Myocyte (in vitro differentiated cells): ENCODE results near the gene ARHGAP29. TPM values are rescaled to one million over a fixed set of nuclear protein-coding genes. Genes with fewer than 3 reads are reported as not detected.

Experiments used
- DNase-seq: peaks from one replicate; pipeline ENCODE4 v3.0.0-alpha.2; 2012; ENCODE audit warnings: low read depth
- total RNA-seq: library from RNA; depleted of rRNA; stranded (reverse); fragments of >200 nt; gene quantifications from 2 replicates; pipeline ENCODE4 v1.2.3, GENCODE V29; 2014

The ARHGAP29 gene
- total RNA-seq, 1 donor from 2014 or later, result 5.7 TPM

GRCh38 chr1:94260635-94261387 is 23.4 kb upstream of the ARHGAP29 start:
- peak; percentile 37 for DNase-seq

DNA sequence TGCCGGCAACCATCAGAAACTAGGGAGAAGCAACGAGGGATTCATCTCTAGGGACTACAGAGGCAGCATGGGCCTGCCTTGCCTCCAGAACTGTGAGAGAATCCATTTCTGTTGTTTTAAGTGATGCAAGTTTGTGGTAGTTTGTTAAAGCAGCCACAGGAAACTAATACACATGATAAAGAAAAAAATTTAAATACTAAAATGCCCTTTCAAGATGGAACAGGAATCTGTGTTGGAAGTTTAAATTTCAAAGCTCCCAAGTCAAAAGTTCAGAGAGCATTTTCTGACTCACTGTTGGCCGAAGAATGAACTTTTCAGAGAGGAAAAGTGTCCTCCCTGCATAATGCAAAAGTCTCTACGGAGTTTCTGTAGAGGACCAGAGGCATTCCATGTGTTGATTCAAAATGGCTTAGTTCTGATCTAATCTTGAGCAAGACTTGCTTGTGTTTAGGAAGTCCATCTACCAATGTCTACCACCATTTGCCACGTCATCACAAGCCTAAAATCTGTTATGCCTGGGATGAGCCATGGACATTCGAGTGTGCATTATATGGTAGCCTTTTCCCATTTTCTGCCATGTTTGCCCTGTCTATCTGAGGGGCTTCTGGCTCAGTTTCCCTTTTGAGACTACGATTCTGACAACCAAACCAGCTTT is 22.4 kb upstream of the ARHGAP29 start:
- DNase-seq, result no peak

DNA sequence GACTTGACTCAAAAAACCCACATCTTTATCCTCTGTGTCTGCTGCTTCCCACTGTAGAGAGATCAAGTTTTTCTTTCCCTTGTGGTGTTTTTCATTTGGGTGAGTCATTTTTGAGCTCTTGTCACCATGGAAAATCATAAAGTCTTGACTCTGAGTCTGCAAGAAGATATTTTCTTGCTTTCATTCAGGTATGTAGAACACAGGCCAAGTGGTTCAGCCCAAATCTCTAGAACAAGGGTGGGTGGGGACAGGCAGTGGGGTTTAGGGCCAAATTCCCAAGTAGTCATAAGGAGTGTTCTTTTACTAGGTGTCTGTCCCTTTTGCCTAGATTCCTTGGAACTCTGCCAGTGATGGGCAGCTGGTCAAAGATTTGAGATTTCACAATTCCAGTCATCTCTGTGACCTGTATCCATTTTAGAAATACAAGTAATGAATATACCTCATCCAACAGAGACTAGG is 21.5 kb upstream of the ARHGAP29 start:
- peak; percentile 78 for DNase-seq

GRCh38 chr1:94257444-94257843 is 20.1 kb upstream of the ARHGAP29 start:
- no peak for DNase-seq

- no peak for DNase-seq
Measured at GRCh38 chr1:94255476-94255875, 18.1 kb upstream of the ARHGAP29 start.

GRCh38 chr1:94254073-94254810 is 16.9 kb upstream of the ARHGAP29 start:
- DNase-seq, result no peak

DNA sequence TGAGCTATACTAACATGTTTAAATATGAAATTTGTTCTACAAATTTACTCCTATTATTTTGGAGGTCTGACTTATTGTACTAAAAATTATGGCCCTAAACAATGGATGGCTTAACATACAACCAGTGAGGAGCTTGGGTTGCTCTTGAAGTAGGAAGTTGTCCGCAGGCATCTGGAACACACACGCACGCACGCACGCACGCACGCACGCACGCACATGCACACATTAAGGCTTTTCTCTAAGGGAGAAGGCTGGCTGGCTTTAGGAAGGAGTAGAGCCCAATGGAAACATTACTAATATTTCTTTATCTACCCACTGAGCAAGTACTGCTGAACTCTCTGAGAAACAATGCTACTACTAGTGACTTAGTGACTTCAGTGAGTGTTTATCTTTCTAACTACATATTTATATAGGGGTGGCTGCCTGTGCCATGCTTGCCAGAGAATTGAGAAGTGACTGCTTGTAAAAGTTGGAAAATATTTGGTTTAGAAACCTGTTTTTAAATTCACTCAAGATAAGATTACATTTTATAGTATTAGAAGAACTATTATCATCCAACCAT is 16.2 kb upstream of the ARHGAP29 start:
- DNase-seq, result no peak

DNA sequence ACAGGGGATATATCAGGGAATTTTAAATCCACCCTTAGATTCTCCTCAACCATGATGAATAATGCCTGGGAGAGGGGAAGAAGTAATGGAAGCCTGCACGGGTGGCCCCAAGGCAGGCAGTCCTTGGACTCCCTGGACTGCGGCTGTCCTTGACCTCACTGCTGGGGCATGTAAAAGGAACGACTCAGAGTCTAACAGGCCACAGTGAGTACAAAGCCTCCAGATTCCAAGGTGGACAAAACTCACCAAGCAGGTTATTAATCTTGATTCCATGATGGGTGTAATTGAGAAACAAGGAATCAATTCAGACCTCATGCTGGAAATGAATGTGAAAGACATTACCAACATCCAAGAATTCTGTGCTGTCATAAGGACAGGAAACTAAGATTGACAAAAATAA is 13.0 kb upstream of the ARHGAP29 start:
- DNase-seq, result no peak

GRCh38 chr1:94248956-94249688 is 11.7 kb upstream of the ARHGAP29 start:
- DNase-seq, result no peak

DNA sequence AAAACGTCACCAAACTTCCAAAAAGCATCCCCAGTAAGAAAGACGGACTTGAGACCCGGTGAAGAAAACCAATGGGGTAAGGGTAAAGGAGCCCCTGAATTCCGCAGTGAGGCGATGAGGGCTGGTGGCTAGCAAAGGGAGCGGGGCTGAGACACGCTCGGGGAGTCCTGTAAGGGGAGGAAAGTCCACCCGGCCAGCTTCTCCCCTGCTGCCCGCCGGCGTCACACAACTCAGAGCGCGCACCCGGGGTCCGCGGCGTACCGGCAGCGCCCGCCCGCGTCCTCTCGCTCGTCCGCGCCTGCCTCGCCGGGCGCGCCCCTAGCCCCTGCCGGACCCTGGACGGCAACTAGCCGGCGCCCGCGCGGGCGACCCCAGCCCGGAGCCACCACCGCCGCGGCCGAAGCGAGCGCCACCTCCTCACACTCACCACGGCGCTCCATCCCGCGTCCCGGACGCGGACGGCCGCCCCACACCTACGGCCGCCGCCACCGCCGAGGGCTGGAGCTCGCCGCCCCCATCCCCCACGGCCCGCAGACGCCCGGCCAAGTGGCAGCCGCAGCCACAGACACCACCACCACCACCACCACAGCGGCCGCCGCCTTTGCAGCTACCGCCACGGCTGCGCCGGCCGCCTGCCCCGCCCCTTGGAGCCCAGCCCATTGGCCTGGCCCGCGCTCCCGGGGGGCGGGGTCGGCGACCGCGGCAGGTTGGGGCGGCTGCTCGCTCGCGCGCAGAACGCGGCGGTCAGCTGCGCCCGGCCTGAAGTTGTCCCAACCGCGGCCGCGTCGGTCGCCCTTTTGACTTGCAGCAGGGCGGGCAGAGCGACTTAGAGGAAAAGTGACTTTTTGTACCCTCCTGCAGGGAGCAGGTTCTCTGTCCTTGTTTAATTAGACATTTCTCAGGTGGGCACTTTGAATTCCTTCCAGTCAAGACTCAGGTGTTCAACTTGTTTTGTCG is 10.0 kb upstream of the ARHGAP29 start:
- peak; percentile 69 for DNase-seq

GRCh38 chr1:94246692-94247137 is 9.3 kb upstream of the ARHGAP29 start:
- no peak for DNase-seq

DNA sequence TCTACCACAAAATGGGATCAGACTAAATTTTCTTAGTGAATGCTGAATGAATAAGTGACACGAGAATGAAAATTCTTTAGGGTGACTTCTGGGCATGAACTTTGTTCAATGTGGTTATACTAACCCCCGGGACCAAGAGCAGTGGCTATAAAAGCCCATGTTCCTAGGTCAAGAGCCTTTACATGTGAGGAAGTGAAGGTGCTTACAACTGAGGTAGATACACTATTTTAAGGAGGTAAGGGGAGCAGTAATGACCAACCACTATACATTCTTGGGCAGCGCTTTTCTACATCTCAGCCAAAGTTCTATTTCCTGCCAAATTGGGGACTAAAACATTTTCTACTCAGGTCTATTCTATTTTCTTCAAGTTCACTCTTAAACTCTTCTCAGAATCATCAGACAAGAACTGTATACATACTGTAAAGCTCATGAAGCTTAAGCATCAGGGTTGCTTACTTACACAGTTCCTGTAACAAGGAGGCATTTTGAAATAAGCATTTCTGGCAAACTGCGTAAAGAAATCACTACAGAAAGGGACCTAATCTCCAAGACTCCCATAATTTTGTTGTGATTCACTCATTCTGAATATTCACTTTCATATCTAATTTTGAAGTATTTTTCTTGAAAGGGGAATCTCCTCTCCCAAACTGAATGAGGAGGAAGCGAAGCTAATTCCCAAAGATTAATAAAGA is 8.5 kb upstream of the ARHGAP29 start:
- no peak for DNase-seq

DNA sequence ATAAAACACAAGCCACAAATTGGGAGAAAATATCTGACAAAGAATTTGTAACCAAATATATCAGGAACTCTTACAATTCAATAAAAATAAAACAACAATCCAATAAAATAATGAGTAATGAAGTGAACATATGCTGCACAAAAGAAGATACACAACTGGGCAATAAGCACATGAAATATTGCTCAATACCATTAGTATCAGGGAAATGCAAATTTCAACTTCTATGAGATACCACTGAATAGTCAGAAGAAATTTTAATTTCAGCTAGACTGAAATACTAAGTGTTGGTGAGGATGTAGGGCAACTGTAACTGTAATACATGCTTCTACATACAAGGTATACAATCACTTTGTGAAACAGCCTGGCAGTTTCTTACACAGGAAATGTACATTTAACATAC is 7.4 kb upstream of the ARHGAP29 start:
- DNase-seq, result no peak

GRCh38 chr1:94243665-94244064 is 6.3 kb upstream of the ARHGAP29 start:
- no peak for DNase-seq

- DNase-seq, result peak; percentile 29
Measured at GRCh38 chr1:94240822-94241221, 3.4 kb upstream of the ARHGAP29 start.

DNA sequence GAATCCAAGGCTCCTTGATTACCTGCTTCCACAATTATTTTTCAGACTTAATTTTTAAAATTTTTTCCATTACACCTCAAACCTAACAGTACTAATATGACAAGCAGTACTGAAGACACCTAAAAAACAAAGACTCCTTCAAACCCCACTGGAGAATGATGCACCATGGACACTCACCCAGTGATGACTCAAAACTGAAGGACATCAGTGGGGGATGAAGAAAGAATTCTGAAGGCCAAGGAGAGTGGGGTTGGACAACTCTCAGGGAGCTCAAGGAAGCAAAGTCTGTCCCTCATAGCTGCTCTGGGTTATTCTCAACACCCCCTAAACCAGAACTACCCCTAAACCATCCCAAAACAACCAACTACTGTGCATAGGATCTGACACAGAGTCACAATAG is 2.4 kb upstream of the ARHGAP29 start:
- no peak for DNase-seq

DNA sequence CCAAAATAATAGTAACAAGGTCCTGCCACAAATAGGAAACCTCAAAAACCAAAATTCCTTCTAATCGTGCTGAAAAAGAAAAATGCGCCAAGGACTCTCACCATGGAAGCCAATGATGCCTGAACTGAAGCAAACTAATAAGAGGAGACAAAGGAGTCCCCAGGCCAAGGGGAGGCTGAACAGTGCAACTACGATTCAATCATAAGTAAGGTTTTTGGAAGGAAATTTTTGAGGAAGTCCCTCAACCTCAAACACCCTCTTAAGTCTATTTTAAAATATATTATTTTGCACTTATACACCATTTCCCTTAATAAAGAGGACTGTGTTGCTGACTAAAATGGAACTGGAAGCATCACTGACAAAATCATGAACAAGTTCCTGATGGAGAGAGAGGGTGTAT is 1.7 kb upstream of the ARHGAP29 start:
- no peak for DNase-seq

GRCh38 chr1:94236630-94237290 is 624 bp downstream of the ARHGAP29 start:
- peak; percentile 58 for DNase-seq
